Activated naive CD8-positive, alpha-beta T cell treated with anti-CD3 and anti-CD28 coated beads for 36 hours (primary cell): ENCODE data around the gene TLCD3A. TPM values are rescaled to one million over a fixed set of nuclear protein-coding genes. Genes with fewer than 3 reads are reported as not detected.
"Not testable (repeated sequence)": the region's sequence is repeated elsewhere in the genome, so short reads cannot be mapped to it uniquely, and the experiment has no call there.

Source experiments
- DNase-seq: peaks from one replicate; pipeline ENCODE4 v3.0.0; 2021
- H3K27ac Mint-ChIP-seq: one replicate; pipeline ENCODE4 v1.8.0; 2022; ENCODE audit warnings: mild to moderate bottlenecking, moderate library complexity, mixed read lengths
- H3K27me3 Mint-ChIP-seq: one replicate; pipeline ENCODE4 v1.8.0; 2022; ENCODE audit warnings: mild to moderate bottlenecking, mixed read lengths
- H3K36me3 Mint-ChIP-seq: one replicate; pipeline ENCODE4 v1.8.0; 2021; ENCODE audit warnings: mild to moderate bottlenecking, mixed read lengths
- H3K4me1 Mint-ChIP-seq: one replicate; pipeline ENCODE4 v1.8.0; 2021; ENCODE audit warnings: mixed read lengths
- H3K4me3 Mint-ChIP-seq: one replicate; pipeline ENCODE4 v1.8.0; 2022; ENCODE audit warnings: mild to moderate bottlenecking, moderate library complexity, mixed read lengths
- H3K9me3 Mint-ChIP-seq: one replicate; pipeline ENCODE4 v1.8.0; 2022; ENCODE audit warnings: mixed read lengths
- total RNA-seq, 2 experiments: library from RNA; stranded (reverse); gene quantifications; one replicate each; pipeline ENCODE4 v1.2.3, GENCODE V29; 2021

Gene TLCD3A
- 10 to 100 TPM; 22.6 to 26.7 TPM for total RNA-seq

DNA sequence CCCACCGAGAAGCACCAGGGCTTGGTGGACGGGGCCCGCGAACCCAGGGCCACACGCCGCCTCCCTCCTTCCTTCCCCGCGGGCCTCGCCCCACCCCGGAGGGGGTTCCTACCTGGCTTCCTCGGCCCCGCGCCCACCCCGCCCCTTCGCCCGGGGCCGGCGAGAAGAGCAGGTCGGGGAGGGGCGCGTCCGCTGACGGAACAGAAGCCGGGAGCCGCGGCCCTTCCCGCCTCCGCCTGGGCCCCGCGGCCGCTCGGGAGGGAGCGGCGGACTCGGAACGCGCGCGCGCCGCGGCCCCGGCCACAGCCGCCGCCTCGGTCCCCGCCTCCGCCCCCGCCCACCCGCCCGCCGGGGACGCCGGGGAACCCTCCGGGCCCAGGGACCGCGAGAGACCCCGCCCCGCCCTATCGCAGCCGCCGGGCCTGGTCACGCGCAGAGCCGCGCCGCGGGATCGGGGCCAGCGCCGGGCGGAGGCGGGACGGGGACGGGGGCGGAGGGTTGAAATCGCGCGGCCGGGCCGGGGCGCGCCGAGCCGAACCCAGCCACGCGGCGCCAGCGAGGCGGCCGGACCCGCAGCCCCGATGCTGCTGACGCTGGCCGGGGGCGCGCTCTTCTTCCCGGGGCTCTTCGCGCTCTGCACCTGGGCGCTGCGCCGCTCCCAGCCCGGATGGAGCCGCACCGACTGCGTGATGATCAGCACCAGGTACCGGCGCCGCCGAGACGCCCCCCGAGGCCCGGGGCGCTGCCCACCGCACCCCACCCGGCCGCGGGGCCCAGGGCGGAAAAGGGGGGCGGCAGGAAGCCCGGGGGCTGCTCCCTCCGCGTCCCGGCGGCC lies at the start of gene TLCD3A:
Gene TLCD3A (plus strand): TSS at position 530 of the 835 bp plus-strand sequence. CDS start 52 bp downstream, at position 582.
- Mint-ChIP-seq H3K4me1 (peaks cover 24% of the 10 kb centered on the region), H3K27me3 (peaks cover 5% of the 10 kb centered on the region), H3K27ac (peak within 1 kb of the TSS; percentile 82), H3K4me3 (peak within 1 kb of the TSS; percentile 92), H3K36me3 (peaks cover 34% of the 10 kb centered on the region), H3K9me3 (no peaks in the 10 kb centered on the region)
- peak; percentile 70 for DNase-seq

- DNase-seq, result no peak
- Mint-ChIP-seq H3K9me3 (no peaks in the 10 kb centered on the region), H3K4me1 (peaks cover 12% of the 10 kb centered on the region), H3K4me3 (no peak overlapping the region), H3K27me3 (no peaks in the 10 kb centered on the region), H3K27ac (no peak overlapping the region), H3K36me3 (peaks cover 14% of the 10 kb centered on the region)
Measured at GRCh38 chr17:683040-683439, 49.4 kb upstream of the TLCD3A start.

GRCh38 chr17:683499-684254 lies 48.7 kb upstream of the TLCD3A start:
- peaks cover 17% of the 10 kb centered on the region for H3K36me3 Mint-ChIP-seq
- no peak overlapping the region for H3K27ac Mint-ChIP-seq
- no peaks in the 10 kb centered on the region for H3K27me3 Mint-ChIP-seq
- H3K4me1 Mint-ChIP-seq, result peaks cover 12% of the 10 kb centered on the region
- H3K9me3 Mint-ChIP-seq, result no peaks in the 10 kb centered on the region
- no peak overlapping the region for H3K4me3 Mint-ChIP-seq
- no peak for DNase-seq

DNA sequence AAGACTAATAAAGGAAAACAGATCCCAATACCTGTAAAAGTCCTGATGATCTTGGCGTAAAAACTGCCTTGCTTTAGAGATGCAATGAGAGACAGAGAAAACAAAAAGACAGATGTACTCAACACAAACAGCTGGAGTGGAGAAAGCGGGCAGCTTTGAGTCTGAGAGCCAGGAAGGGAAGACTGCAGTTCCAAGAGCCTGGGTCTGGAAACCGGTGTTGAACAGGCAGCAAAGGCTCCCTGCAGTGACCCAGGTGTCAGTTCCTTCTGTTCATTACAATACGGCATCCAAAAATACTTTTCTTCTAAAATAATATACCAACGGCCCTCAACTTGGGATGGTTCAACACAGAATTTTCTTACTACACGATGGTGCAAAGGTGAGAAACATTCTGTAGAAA lies 47.4 kb upstream of the TLCD3A start:
- H3K27me3 Mint-ChIP-seq, result no peaks in the 10 kb centered on the region
- H3K4me3 Mint-ChIP-seq, result no peak overlapping the region

DNA sequence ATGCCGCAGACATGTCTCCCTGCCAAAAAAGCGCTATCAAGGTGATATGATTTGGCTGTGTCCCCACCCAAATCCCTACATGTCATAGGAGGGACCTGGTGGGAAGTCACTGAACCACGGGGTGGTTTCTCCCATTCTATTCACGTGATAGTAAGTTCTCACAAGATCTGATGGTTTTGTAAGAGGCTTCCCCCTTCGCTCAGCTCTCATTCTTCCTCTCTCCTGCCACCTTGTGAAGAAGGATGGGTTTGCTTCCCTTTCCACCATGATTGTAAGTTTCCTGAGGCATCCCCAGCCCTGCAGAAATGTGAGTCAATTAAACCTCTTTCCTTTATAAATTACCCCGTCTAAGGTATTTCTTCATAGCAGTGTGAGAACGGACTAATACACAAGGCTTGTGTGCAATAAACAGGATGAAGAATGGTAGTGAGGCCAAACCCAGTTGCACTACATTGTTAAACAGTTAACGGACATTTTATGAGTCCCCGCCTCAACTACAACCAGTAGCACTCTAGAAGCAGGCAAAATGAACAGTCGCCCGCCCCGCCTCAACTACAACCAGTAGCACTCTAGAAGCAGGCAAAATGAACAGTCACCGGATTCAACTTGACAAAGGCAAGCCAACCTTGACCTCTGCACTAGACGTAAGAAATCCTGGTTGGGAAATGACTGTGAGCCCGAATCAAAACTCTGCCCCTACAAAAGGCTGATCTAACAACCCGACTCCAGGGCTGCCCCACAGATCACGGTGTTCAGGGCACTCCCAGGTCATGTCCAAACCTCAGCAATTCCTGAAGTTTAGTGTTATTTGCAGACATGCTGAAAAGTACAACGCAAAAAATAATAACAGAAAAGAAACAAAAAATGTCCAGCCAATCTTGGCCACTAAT lies 44.1 kb upstream of the TLCD3A start:
- H3K36me3 Mint-ChIP-seq, result peaks cover 6% of the 10 kb centered on the region
- no peak for DNase-seq
- no peaks in the 10 kb centered on the region for H3K4me1 Mint-ChIP-seq
- H3K9me3 Mint-ChIP-seq, result no peaks in the 10 kb centered on the region
- no peak overlapping the region for H3K27ac Mint-ChIP-seq
- no peak overlapping the region for H3K4me3 Mint-ChIP-seq
- H3K27me3 Mint-ChIP-seq, result no peaks in the 10 kb centered on the region

More for the DNA sequence above, 47.4 kb upstream of the TLCD3A start:
- Mint-ChIP-seq H3K27ac (no peak overlapping the region), H3K36me3 (peaks cover 13% of the 10 kb centered on the region), H3K4me1 (peaks cover 12% of the 10 kb centered on the region), H3K9me3 (no peaks in the 10 kb centered on the region)
- no peak for DNase-seq

DNA sequence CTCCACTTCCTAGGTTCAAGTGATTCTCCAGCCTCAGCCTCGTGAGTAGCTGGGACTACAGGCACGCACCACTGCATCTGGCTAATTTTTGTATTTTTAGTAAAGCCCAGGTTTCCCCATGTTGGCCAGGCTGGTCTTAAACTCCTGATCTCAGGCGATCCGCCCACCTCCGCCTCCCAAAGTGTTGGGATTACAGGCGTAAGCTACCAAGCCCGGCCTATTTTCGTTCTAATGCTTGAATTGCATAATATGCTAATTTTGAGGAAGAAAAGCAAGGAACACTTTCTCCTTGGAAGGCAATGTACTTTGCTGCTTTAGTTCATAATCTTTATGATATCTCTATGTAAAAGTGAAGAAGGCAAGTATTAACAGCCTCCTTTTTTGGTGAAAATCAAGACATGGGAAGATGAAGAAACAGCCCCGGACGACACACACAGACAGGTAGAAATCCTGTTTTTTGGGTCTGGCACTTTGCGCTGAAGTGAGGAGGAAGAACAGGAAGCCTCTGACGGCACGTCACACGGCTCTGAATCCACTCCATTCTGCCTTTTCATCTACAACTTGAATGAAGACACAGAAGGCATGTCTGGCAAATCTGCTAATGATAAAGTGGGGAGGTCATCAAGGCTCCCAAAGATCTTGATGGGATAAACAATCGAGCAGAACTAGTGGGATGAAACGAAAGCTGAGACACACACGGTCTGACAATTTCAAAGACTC lies 42.7 kb upstream of the TLCD3A start:
- Mint-ChIP-seq H3K4me3 (no peak overlapping the region), H3K4me1 (no peaks in the 10 kb centered on the region), H3K9me3 (no peaks in the 10 kb centered on the region), H3K27me3 (no peaks in the 10 kb centered on the region), H3K36me3 (peaks cover 7% of the 10 kb centered on the region), H3K27ac (no peak overlapping the region)
- no peak for DNase-seq

- no peaks in the 10 kb centered on the region for H3K4me1 Mint-ChIP-seq
- no peak overlapping the region for H3K27ac Mint-ChIP-seq
- DNase-seq, result no peak
- H3K36me3 Mint-ChIP-seq, result peaks cover 13% of the 10 kb centered on the region
- no peaks in the 10 kb centered on the region for H3K9me3 Mint-ChIP-seq
- H3K4me3 Mint-ChIP-seq, result no peak overlapping the region
- no peaks in the 10 kb centered on the region for H3K27me3 Mint-ChIP-seq
Measured at GRCh38 chr17:690361-690760, 42.0 kb upstream of the TLCD3A start.

GRCh38 chr17:691423-691822 lies 41.0 kb upstream of the TLCD3A start:
- DNase-seq, result no peak
- H3K36me3 Mint-ChIP-seq, result peaks cover 13% of the 10 kb centered on the region
- no peaks in the 10 kb centered on the region for H3K9me3 Mint-ChIP-seq
- H3K27ac Mint-ChIP-seq, result no peak overlapping the region
- H3K4me1 Mint-ChIP-seq, result no peaks in the 10 kb centered on the region
- H3K27me3 Mint-ChIP-seq, result no peaks in the 10 kb centered on the region
- no peak overlapping the region for H3K4me3 Mint-ChIP-seq

DNA sequence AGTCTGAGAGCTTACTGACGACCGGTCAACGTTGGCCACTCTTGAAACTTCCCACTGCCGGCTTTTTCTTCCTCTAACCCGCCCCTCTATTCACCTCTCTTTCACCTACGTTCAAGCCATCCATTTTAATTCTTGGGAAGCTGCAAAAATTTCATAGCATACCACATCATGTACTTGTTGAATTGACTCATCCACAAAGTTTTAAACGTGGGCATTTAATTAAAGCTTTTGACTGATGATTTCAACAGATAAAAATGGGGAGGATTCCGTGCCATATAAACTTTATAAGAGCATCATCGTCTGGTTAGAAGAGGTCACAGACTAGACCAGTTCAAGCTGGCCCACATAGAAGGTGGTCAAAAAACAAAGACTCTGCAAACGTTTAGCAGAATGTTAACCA lies 40.3 kb upstream of the TLCD3A start:
- no peak for DNase-seq
- Mint-ChIP-seq H3K4me3 (no peak overlapping the region), H3K9me3 (no peaks in the 10 kb centered on the region), H3K27ac (no peak overlapping the region), H3K36me3 (peaks cover 15% of the 10 kb centered on the region), H3K4me1 (no peaks in the 10 kb centered on the region), H3K27me3 (no peaks in the 10 kb centered on the region)

- H3K27ac Mint-ChIP-seq, result no peak overlapping the region
- no peak for DNase-seq
- peaks cover 15% of the 10 kb centered on the region for H3K36me3 Mint-ChIP-seq
- no peaks in the 10 kb centered on the region for H3K9me3 Mint-ChIP-seq
- H3K4me1 Mint-ChIP-seq, result no peaks in the 10 kb centered on the region
- no peaks in the 10 kb centered on the region for H3K27me3 Mint-ChIP-seq
- H3K4me3 Mint-ChIP-seq, result no peak overlapping the region
Measured at GRCh38 chr17:693791-694638, 38.4 kb upstream of the TLCD3A start.

DNA sequence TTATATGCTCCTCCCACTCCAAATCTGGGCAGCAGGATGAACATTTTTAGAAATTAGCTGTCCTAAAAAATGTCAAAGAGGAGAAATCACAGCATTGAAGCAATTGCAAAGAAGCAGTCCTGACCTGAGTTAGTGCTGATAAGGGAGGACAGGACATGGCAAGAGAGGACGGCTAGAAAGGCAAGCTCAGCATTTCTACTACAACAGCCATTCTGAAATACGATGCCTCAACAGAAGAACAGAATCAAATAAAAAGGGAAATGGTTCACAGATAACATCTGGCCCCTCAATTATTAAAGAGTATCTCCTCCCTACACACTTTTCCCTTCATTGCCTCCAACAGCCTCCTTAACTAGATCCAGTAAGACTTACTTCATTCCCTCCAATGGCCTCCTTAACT lies 36.0 kb upstream of the TLCD3A start:
- Mint-ChIP-seq H3K4me1 (no peaks in the 10 kb centered on the region), H3K27me3 (no peaks in the 10 kb centered on the region), H3K9me3 (no peaks in the 10 kb centered on the region), H3K27ac (no peak overlapping the region), H3K4me3 (no peak overlapping the region), H3K36me3 (peaks cover 12% of the 10 kb centered on the region)
- no peak for DNase-seq

DNA sequence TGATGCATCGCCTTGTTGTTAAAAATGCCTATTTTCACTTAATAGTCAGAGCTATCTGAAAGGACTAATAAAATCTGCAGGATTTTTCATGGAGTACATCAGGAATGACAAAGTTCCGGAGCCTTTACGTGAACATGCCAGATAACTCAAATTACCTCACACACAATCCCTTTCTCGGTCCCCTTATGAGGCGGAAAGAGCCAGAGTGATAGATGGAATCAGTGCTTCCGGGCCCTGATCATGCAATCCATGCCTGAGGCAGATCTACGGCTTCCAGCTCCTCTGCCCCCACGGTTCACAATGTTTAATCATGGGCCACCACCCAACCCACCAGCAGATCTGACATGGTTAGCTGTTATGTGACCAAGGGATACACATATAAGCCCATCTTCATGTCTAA lies 34.7 kb upstream of the TLCD3A start:
- Mint-ChIP-seq H3K27ac (no peak overlapping the region), H3K27me3 (no peaks in the 10 kb centered on the region), H3K36me3 (peaks cover 12% of the 10 kb centered on the region), H3K9me3 (no peaks in the 10 kb centered on the region), H3K4me1 (no peaks in the 10 kb centered on the region), H3K4me3 (no peak overlapping the region)
- no peak for DNase-seq

DNA sequence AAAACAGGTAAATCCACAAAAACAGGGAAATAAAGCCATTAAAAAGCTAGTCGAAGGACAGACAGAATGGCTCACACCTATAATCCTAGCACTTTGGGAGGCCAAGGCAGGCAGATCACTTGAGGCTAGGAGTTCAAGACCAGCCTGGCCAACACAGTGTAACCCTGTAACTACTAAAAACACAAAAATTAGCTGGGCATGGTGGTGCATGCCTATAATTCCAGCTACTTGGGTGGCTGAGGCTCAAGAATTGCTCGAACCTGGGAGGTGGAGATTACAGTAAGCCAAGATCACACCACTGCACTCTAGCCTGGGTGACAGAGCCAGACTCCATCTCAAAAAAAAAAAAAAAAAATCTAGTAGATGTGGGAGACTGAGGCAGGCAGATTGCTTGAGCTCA lies 34.3 kb upstream of the TLCD3A start:
- H3K4me3 Mint-ChIP-seq, DNase-seq, H3K27ac Mint-ChIP-seq, H3K27me3 Mint-ChIP-seq, H3K9me3 Mint-ChIP-seq, H3K4me1 Mint-ChIP-seq: not testable (repeated sequence)
- peaks cover 12% of the 10 kb centered on the region for H3K36me3 Mint-ChIP-seq

GRCh38 chr17:699345-699744 lies 33.1 kb upstream of the TLCD3A start:
- Mint-ChIP-seq H3K36me3 (peaks cover 12% of the 10 kb centered on the region), H3K27me3 (no peaks in the 10 kb centered on the region), H3K9me3 (no peaks in the 10 kb centered on the region), H3K27ac (no peak overlapping the region), H3K4me1 (peaks cover 3% of the 10 kb centered on the region), H3K4me3 (no peak overlapping the region)
- DNase-seq, result no peak
